B cell (primary cell): ENCODE measurements around the gene LRCH1.

Source experiments
- CTCF ChIP-seq: fragments of 200-600 bp; IDR thresholded peaks from one replicate; pipeline ENCODE4 v1.8.0; 2022; ENCODE audit warnings: antibody characterized with exemption, mild to moderate bottlenecking
- EZH2 ChIP-seq: IDR thresholded peaks from 2 replicates; pipeline ENCODE4 v1.6.1; 2012; ENCODE audit warnings: borderline replicate concordance, low read depth, mild to moderate bottlenecking, moderate library complexity, low read length; ENCODE audit not compliant: insufficient read depth, poor library complexity, severe bottlenecking

GRCh38 chr13:46631179-46631542 lies 78.2 kb downstream of the LRCH1 start:
- TF ChIP-seq CTCF (no peak), EZH2 (no peak)
